IPS DF 19.7 (cell line): ENCODE measurements around the gene SCRG1.

Experiments used
- DNase-seq: peaks from one replicate; pipeline ENCODE4 v3.0.0-alpha.2; 2013; ENCODE audit warnings: low read depth, low spot score

SCRG1 gene

DNA sequence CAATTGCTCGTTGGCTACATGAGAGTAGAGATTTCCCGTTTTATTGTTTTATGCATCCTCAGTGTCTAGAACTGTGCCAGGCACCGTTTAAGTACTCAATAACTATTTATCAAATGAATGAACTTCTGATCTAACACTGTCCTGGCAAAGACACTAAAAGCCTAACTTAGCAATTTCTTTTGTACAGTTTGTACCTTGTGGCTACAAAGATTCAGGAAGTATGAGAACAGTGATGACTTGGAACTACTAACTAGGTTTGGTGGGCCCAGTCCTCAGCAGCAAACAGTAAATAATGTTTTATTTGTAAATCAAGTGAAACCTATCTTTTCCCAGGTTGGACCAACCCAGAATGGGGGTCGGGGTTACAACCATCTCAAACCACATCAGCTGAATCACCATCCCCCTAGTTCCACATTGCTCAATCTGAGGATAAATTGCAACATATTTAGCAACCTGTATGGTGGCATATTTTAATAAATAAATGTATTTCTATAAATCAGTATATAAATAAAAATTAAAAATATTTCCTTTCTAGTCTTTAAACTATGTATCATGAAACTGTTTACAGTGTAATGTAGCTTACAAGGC, 12.3 kb upstream of the SCRG1 start:
- DNase-seq = no peak

DNA sequence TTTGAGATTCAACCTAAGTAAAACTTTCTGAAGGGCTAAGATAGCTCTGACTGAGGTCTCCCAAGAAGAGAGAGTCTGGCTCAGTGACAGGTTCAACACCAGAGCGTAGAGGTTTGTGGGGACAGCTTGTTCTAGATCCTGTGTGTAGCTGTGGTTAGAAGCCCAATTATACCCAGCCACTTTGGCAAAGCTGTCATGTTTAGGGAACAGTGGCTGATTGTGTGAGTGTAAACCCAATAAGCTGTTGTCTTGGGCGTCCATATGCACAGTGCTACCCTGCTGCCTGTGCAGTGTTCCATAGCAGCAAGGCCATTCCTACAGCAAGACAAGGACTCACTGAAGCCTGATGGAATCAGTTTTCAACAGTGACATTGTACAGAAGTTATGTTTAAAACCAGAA, 11.2 kb upstream of the SCRG1 start:
- no peak for DNase-seq

DNA sequence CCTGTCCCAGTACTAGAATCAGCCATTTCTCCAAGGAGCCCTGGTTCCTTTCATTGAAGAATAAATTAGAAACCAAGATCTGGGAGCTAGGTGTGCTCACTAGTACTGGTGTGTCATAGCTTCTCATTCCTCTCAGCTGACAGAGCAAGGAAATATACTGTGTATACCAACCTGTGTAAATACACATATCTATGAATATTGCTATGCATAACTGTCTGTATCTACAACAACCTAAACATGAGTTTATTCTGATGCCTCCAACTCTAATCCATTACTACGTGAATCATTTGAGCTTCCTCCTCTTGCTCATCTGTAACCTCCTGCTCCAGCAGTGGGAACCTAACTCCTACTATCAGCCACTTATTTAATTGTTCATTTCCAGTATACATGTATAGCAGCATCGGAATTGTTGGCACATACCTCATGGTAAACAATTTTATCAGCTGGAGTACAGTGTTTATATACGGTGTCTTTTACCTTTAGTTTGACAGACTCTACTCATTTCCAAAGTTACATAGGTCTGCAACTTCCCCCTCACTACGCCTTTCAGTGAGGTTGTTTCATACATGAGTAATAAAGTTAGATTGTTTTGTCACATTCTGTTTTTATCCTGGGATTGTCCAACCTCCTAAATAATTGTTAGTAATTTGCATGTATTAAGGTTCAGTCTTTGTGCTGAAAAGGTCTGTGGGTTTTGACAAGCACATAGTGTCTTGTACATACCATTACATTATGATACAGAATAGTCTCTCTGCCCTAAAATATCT, 7.1 kb upstream of the SCRG1 start:
- no peak for DNase-seq

DNA sequence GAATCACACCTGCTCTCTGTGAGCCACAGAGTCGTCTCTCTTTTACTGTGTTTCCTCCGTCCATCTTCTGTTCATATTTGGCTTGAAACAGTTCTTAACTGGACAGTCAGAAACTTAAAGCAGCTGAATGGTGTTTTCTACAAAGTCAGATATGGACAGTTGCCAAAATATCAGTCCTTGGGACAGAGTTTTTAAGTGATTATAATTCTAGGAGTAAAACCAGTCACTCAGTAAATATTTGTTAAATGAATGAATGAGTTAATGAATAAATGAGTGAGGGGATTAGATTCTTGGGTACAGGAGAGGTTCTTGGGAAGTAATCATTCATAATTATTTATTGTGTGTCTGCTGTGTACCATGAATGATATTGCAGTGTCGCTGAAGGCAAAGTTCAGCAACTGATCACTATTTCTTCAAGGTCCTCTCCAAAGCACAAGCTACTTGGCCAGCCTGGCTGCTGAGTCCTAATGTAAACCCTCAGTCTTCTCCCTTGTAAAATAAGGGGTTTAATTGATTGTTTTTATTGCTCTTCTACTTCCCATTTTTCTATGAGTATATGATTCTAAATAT, 5.5 kb upstream of the SCRG1 start:
- DNase-seq = no peak

DNA sequence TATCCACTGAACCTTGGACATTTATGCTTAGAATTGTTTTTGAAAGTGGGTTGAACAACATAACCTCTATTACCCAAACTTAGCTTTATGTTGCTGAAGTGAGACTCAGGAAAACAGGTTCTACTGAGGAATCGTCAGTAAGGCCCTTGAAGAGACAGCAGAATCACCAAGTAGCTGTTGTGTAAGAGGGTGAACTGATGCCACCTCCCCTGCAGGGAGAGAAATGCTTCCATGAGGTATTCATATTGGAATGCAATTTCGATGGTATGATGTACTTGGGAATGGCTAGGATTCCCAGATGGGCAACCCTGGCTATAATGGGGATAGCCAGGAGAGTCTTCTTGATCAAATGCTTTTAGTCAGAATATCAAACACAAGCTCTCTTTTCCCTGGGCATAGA, 4.1 kb upstream of the SCRG1 start:
- DNase-seq = no peak

DNA sequence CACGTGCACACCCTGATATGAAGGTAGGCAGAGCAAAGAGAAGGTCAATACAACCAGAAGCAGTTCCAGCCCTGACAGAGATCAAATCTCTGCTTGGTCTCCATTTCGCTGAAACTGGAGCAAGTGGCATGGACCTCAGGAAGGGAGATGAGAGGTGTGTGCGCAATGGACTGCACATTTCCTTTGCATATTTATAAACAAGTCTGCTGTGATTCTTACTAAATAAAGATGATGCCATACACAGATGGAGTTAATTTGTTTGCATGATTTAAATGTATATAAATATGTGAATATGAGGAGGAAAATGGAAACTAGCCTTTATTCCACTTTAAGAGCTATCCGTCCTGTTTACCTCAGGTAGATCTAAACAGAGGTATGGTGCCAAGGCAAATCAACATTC, 2.1 kb upstream of the SCRG1 start:
- no peak for DNase-seq

DNA sequence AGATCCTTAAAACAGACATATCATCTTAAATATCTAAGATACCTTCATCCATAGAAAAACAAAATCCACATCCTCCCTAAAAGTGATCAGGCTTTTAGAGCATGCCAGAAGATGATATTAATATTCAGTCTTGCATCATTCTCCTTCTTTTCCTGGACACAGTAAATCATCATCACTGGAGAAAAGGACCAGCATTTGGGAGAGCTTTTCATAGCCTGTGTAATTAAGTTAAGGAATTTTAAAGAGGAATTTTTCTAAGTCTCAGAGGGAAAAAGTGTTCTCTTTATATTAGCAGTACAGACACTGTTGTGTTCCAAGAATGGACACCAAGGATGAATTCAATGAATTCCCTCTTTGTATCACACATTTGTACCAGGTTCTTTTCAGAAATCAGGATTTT, 696 bp downstream of the SCRG1 start:
- DNase-seq = no peak

DNA sequence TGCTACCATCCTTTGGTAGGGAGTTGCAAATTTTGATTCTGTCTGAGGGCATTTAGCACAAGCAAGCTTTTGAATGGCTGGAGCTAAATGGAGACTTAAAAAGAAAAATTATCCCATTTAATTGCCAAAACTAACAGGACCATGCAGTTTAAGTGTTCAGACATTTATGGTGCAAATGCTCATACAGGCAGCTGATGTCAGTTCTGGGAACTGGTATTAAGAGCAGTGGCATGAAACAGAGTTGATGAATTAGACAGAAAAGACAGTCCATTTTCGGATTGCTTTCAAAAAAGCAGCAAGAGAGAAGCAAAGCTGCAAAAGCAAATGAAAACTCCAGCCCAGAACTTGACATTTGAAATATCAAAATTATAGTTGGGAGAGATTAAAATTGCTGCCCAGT, 1.3 kb downstream of the SCRG1 start:
- DNase-seq = no peak

DNA sequence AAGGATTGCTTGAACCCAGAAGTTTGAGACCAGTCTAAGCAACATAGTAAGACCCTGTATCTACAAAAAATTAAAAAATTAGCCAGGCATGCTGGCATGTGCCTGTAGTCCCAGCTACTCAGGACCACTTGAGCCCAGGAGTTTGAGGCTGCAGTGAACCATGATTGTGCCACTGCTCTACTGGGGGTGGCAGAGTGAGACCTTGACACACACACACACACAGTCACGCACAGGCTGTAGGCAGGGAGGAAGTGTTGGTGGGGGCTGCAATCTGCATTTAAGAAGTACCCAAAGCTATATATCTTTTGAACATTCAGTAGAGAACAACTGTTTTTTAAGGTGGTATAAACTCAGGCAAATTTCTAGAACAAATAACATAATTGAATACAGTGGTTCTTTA, 7.2 kb downstream of the SCRG1 start:
- no peak for DNase-seq

DNA sequence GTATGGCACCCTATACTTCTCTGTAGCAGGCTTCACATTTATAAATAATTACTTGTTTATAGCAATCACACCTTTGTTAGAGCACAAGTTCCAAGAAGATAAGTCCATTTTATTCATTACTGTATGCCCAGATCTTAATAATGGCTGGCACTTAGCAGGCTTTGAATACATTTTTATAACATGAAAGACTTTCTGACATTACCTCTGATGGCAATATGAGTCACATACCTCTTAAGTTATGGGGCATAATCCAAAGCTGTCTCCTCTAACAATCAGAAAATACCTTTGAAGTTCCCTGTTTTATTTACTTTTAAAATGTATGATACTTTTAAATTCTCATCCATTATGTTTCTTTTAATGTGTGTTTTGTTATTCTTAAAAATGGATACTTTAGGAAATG, 12.2 kb downstream of the SCRG1 start:
- DNase-seq = no peak

DNA sequence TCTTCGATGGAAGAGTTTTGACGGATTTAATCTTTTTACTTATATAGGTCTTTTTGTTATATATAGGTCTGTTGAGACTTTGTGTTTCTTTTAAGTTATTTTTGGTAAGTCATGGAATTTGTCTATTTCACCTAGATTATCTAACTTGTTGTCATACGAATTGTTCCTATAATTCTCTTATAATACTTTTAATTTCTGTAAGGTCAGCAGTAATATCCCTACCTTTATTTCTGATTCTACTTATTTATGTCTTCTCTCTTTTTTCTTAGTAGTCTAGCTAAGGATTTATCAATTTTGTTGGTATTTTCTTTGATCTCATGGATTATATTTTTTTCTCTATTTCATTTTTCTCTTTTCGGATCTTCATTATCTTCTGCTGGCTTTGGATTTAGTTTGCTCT, 16.6 kb downstream of the SCRG1 start:
- no peak for DNase-seq

DNA sequence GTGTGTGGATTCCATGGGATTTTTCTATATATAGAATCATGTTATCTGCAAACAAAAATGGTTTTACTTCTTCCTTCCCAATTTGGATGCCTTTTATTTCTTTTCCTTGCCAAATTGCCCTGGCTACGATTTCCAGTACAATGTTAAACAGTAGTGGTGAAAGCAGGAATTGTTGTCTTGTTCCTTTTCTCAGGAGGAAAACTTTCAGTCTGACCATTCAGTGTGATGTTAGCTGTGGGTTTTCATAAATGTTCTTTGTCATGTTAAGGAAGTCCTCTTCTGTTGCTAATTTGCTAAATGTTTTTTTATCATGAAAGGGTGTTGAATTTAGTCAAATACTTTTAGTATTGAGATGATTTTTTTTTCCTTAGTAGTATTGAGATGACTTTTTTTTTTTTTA, 17.3 kb downstream of the SCRG1 start:
- no peak for DNase-seq

DNA sequence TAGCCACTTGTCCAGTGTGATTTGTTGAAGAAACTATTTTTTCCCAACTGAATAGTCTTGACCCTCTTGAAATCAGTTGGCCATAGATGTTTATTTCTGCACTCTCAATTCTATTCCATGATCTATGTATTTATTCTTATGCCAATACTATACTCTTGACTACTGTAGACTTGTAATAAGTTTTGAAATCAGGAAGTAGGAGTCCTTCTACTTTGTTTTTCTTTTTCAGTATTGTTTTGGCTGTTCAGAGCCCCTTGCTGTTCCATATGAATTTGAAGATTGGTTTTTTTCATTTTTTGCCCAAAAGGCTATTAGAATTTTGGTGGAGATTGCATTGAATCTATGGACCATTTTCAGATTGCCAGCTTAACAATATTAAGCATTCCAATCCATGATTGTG, 17.9 kb downstream of the SCRG1 start:
- DNase-seq = no peak

DNA sequence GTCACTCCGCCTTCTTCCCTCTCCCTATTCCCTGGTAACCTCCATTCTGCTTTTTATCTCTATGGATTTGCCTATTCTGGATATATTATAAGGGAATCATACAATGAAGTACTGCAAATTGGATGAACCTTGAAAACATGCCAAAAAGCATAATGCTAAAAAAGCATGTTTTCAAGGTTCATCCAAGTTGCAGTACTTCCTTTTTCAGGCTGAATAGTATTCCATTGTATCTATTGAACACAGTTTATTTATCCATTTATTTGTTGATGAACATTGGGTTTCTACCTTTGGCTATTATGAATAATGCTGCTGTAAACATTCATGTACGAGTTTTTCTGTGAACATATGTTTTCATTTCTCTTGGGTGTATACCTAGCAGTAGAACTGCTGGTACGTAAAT, 19.0 kb downstream of the SCRG1 start:
- no peak for DNase-seq

DNA sequence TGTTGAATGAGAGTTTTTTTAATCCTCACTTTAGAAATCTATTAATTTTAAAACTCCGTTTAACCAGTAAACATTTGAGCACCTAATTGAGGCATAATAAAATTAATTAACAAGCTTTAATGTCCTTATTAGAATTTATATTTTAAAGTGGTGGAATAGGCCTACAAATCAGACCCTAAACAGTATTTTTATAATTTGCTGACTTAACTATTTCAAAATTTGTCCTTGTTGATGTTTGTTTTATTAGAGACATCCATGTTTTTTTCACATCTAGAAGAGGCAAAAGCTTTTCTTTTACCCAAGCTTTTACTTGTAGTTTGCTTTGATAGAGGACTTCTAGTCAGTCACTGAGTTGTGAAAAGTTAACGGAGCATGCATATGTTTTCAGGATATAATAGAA, 24.3 kb downstream of the SCRG1 start:
- DNase-seq = no peak

DNA sequence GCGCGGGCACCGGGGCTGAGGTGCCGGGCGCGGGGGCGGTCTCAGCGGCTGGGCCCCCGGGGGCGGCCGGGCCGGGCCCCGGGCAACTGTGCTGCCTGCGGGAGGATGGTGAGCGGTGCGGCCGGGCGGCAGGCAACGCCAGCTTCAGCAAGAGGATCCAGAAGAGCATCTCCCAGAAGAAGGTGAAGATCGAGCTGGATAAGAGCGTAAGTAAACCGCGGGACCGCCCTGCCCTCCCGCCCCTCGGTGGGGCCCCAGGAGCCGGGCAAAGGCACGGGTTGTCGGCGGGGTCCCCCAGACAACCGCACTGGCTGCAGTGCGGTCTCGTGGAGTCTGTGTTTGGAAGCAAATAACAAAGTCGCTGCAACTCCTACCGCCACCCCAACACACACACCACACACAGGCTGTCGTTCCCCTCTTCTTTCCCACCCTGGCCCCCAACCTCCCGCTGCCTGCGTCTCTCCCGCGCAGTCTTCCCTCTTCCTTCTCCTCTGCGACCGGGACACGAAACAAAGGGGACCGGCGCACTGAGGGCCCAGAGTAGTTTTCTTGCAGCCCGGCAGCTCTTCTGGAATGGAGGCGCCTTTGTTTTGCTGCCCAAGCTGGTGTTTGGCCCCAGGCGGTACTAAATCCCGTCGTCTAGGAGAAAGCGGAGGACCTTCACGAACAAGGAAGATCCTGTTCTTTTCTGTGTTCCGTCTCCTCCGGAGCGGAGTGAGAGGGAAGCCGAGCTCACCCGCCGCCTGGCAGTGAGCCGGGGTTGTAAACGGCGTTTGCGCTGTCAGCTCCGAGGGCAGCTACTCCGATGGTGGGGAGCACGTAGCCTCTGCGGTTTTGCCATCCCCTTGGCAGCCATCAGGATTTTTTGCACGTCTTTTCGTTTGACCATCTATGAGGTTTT, 27.4 kb downstream of the SCRG1 start:
- DNase-seq = no peak

DNA sequence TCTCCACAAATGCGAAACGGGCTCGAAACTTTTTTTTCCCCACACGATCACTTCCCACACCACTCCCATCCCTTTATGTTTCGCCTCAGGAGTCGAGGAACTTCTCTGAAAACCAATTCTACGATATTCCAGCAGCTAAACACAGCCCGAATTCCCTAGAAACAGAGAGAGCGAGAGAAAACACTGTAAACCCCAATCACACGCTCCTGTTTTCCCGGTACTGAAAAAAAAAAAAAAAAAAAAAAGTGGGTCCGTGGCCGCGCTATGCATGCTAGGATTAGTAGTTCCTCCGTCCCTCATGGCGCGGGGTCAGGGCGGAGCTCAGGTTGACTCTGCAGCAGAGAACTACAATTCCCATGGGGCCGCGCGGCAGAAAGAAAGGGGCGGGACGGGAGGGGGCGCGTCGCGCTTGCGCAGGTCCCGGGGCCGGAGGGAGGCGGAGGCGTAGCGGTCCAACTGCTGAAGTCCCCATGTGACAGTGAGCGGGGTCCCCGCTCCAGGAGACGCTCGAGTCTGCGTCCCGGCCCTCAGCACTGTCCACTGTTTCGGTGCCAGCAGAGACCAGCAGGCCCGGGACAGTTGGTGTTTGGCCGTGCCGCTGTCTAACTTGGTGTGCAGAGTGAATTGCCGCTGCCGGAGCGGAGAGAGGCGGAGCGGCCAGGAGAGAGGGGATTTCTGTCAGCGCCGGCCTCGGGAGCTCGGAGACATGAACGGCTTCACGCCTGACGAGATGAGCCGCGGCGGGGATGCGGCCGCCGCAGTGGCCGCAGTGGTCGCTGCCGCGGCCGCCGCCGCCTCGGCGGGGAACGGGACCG, 28.2 kb downstream of the SCRG1 start, which contains the start of gene SAP30:
SAP30 (plus strand) TSS at position 478 of the 815 bp plus-strand sequence; CDS start at position 707, 229 bp downstream.
- DNase-seq = peak; percentile 85

DNA sequence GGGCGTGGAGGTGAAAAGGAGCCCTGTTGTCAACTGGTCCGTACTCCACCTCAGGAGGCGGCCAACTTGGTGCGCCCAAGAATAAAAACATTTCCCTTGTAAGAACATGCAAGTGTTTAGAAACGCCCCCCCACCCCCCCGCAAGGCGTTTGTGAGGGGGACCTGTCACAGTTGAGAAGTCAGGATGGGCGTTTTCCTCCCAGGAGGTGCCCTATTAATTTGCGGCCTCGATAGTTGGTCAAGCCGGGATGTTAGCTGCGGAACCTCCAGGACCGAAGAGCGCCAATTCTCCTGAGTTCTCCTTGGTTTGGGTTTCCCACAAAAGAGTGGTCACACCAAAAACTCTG, 28.8 kb downstream of the SCRG1 start:
- no peak for DNase-seq

DNA sequence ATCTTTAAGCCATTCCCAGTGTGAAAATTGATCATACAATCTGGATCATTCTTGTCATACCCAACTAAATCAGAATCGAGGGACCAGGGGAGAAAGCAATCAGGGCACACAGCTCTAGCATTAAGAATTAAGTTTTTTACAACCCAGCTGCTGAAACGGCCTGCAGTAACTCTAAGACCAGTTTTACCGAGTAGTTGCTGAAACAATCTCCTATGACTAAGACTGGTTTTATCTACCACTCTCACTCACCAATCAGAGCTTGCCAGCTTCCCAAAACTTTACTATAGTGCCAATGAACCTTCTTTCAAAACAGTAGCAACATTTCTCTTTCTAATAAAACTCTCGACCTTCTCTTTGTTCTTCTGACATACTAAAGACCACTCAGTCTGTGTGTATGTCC, 31.0 kb downstream of the SCRG1 start:
- no peak for DNase-seq

DNA sequence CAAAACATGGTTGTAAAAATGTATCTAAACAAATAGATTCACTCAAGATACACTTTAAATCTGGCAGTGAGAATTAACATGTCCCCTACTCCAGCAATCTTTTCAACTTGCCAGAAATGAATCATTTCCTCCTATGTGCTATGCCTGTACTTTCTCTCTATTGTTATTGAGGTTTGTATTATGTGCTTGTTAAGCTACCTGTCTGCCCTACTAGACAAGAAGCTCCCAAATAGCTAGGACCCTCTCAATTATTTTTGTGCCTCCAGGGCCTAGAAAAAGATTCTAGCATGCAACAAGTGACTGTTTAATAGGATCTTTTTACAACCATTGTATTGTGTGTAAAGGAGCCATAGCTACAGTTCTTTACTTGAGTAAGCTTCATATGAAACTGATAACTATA, 31.6 kb downstream of the SCRG1 start:
- DNase-seq = no peak

DNA sequence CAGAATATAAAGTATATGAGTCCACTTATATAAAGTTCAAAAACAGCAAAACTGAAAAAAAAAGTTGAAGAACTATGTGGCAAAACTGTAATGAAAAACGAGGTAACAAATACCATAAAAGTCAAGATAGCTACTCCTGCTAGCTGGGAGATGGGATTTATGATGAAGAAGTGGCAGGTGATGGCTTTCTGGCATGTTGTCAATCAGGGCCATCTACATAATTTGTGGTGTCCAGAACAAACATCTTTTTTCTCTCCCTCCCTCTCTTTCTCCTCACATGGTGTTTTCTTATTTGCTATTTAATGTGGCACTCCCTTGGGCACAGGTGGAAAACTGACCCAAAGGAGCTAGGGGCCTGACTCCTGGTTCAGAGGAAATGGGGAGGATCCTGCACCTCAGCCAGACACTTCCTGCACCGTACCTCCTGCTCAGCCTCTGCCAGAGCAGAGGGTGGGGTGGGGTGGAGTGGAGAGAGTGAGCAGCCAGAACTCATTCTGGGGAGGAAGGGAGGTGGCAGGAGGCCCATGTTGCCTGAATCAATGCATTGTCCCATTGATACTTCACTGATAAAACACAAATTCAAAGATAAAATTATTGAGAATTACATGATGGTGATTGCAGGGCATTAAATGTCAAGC, 33.4 kb downstream of the SCRG1 start:
- no peak for DNase-seq
